SK-N-SH (cell line): ENCODE measurements around the gene SHC3. TPM values are rescaled to one million over a fixed set of nuclear protein-coding genes. Genes with fewer than 3 reads are reported as not detected.

Source experiments
- CTCF ChIA-PET: fragments of 300-600, 350-600 bp; formaldehyde crosslinking; extraction: SDS; loops from one replicate; lab custom pipeline; 2021; lab: Yijun Ruan, JAX
- POLR2A ChIA-PET: fragments of 350-600 bp; sonication (Branson Sonifier 250); formaldehyde crosslinking; extraction: SDS; loops from one replicate; lab custom pipeline; 2020; ENCODE audit warnings: antibody characterized with exemption, inconsistent platforms; lab: Yijun Ruan, JAX
- DNase-seq: peaks from one replicate; pipeline ENCODE4 v3.0.0; 2012
- H2AFZ ChIP-seq: fragments of 200-600 bp; sonication (generic); 2 replicates; pipeline ENCODE4 v1.8.1; 2016; ENCODE audit warnings: antibody characterized with exemption, mild to moderate bottlenecking, low read depth
- H3F3A ChIP-seq: fragments of 200-600 bp; sonication (generic); replicated peaks from 2 replicates; pipeline ENCODE3; 2016; ENCODE audit warnings: antibody characterized with exemption, mild to moderate bottlenecking; ENCODE audit not compliant: insufficient read depth
- H3K27ac ChIP-seq, 2 experiments: fragments of 200-500 bp in 1 of 2; fragments of 200-600 bp in 1 of 2; sonication (Bioruptor generic) in 1 of 2; sonication (generic), shearing (Covaris generic) in 1 of 2; 2 replicates each; pipeline versions ENCODE4 v1.5.1 to v1.6.1; 2014 to 2016; ENCODE audit warnings: low read depth in 2 of 2, inconsistent platforms in 1 of 2, low read length in 1 of 2, mild to moderate bottlenecking in 1 of 2, mixed read lengths in 1 of 2
- H3K27me3 ChIP-seq: fragments of 200-600 bp; sonication (generic), shearing (Covaris generic); 2 replicates; pipeline ENCODE4 v1.6.1; 2016; ENCODE audit warnings: mixed run types; ENCODE audit not compliant: insufficient read depth
- H3K36me3 ChIP-seq, 2 experiments: fragments of 200-500 bp in 1 of 2; fragments of 200-600 bp in 1 of 2; sonication (Bioruptor generic) in 1 of 2; sonication (generic) in 1 of 2; replicated peaks in 1 of 2; 2 replicates each; pipeline versions ENCODE3 to v1.5.1; 2014 to 2016; ENCODE audit warnings: low read length in 1 of 2, mild to moderate bottlenecking in 1 of 2; ENCODE audit not compliant: insufficient read depth in 2 of 2, control insufficient read depth in 1 of 2
- H3K4me1 ChIP-seq, 2 experiments: fragments of 200-500 bp in 1 of 2; fragments of 200-600 bp in 1 of 2; sonication (Bioruptor generic) in 1 of 2; sonication (generic), shearing (Covaris generic) in 1 of 2; 2 replicates each; pipeline versions ENCODE4 v1.5.1 to v1.6.1; 2014 to 2016; ENCODE audit warnings: low read depth in 1 of 2, low read length in 1 of 2, mixed run types in 1 of 2; ENCODE audit not compliant: insufficient read depth in 2 of 2, control insufficient read depth in 1 of 2
- H3K4me2 ChIP-seq: fragments of 200-600 bp; sonication (generic), shearing (Covaris generic); 2 replicates; pipeline ENCODE4 v1.6.1; 2017; ENCODE audit warnings: mixed run types
- H3K4me3 ChIP-seq, 2 experiments: fragments of 200-500 bp in 1 of 2; fragments of 200-600 bp in 1 of 2; sonication (Bioruptor generic) in 1 of 2; sonication (generic), shearing (Covaris generic) in 1 of 2; 2 replicates each; pipeline versions ENCODE4 v1.5.1 to v1.8.1; 2014 to 2016; ENCODE audit warnings: low read depth in 2 of 2, inconsistent platforms in 1 of 2, low read length in 1 of 2, mild to moderate bottlenecking in 1 of 2, mixed read lengths in 1 of 2, moderate library complexity in 1 of 2
- H3K79me2 ChIP-seq: fragments of 200-600 bp; sonication (generic); 2 replicates; pipeline ENCODE4 v1.8.1; 2017; ENCODE audit warnings: mild to moderate bottlenecking; ENCODE audit not compliant: insufficient read depth
- H3K9ac ChIP-seq: fragments of 200-600 bp; sonication (generic); 2 replicates; pipeline ENCODE4 v1.6.1; 2017; ENCODE audit warnings: mixed run types
- H3K9me2 ChIP-seq: fragments of 200-600 bp; sonication (generic); 2 replicates; pipeline ENCODE4 v1.6.1; 2017; ENCODE audit warnings: mixed run types
- H3K9me3 ChIP-seq: fragments of 200-600 bp; sonication (generic); 2 replicates; pipeline ENCODE4 v1.6.1; 2017; ENCODE audit warnings: mixed run types, mild to moderate bottlenecking, moderate library complexity
- H4K20me1 ChIP-seq: fragments of 200-600 bp; sonication (generic); 2 replicates; pipeline ENCODE4 v1.6.1; 2017; ENCODE audit warnings: mild to moderate bottlenecking, mixed run types; ENCODE audit not compliant: insufficient read depth
- CHD2 ChIP-seq: fragments of 150-350 bp; IDR thresholded peaks from 2 replicates; pipeline ENCODE4 v1.6.1; 2018; ENCODE audit warnings: low read length; ENCODE audit not compliant: partially characterized antibody
- EP300 ChIP-seq, 2 experiments: IDR thresholded peaks; 2 replicates each; pipeline versions ENCODE4 v1.4.0 to v1.6.1; 2012; ENCODE audit warnings: borderline replicate concordance in 1 of 2, low read depth in 1 of 2, low read length in 1 of 2
- GATA2 ChIP-seq: sonication (generic); formaldehyde crosslinking; IDR thresholded peaks from 2 replicates; pipeline ENCODE4 v1.5.0; 2020; ENCODE audit warnings: mild to moderate bottlenecking, missing genetic modification reagents
- MXI1 ChIP-seq: IDR thresholded peaks from 2 replicates; pipeline ENCODE4 v1.6.1; 2012; ENCODE audit warnings: mild to moderate bottlenecking, low read depth, low read length, improper control_type of control experiment
- RAD21 ChIP-seq: IDR thresholded peaks from 2 replicates; pipeline ENCODE4 v1.6.1; 2012; ENCODE audit warnings: mild to moderate bottlenecking, low read length
- RCOR1 ChIP-seq: fragments of 150-350 bp; IDR thresholded peaks from 2 replicates; pipeline ENCODE4 v1.6.1; 2017; ENCODE audit warnings: antibody characterized with exemption, low read length
- RXRA ChIP-seq: IDR thresholded peaks from 2 replicates; pipeline ENCODE4 v1.4.0; 2012; ENCODE audit warnings: low read depth, mild to moderate bottlenecking, borderline replicate concordance
- SMC3 ChIP-seq: IDR thresholded peaks from 2 replicates; pipeline ENCODE4 v1.6.1; 2012; ENCODE audit warnings: low read depth, low read length, improper control_type of control experiment
- TCF12 ChIP-seq: IDR thresholded peaks from 2 replicates; pipeline ENCODE4 v1.4.0; 2012
- YY1 ChIP-seq: IDR thresholded peaks from 2 replicates; pipeline ENCODE4 v1.4.0; 2012; ENCODE audit warnings: low read depth, mild to moderate bottlenecking
- WGBS: methylation state at CpG from one replicate; pipeline ENCODE4 v1.1.6; 2017; ENCODE audit warnings: low lambda C conversion rate; 5-methylcytosine and 5-hydroxymethylcytosine counted together
- polyA plus RNA-seq, 3 experiments: library from polyadenylated mRNA; depleted of rRNA; stranded (reverse); fragments of >200 nt; gene quantifications; 2 replicates each; pipeline ENCODE4 v1.2.3, GENCODE V29; 2012
- TF ChIP-seq, protein P1 (sequence below): fragments of 150-350 bp; IDR thresholded peaks from 2 replicates; pipeline ENCODE4 v1.6.1; 2016; ENCODE audit warnings: mild to moderate bottlenecking, low read depth, low read length
- TF ChIP-seq, protein P2 (sequence below): fragments of 150-350 bp; IDR thresholded peaks from 2 replicates; pipeline ENCODE4 v1.6.1; 2017; ENCODE audit warnings: antibody characterized with exemption, low read length, low read depth, borderline replicate concordance
- TF ChIP-seq, protein P3 (sequence below): IDR thresholded peaks from 2 replicates; pipeline ENCODE4 v1.4.0; 2012; ENCODE audit warnings: low read depth

Gene SHC3
- polyA plus RNA-seq, 1 of the 3 experiments (the other 2 are of a cell fraction): 3.2 TPM

DNA sequence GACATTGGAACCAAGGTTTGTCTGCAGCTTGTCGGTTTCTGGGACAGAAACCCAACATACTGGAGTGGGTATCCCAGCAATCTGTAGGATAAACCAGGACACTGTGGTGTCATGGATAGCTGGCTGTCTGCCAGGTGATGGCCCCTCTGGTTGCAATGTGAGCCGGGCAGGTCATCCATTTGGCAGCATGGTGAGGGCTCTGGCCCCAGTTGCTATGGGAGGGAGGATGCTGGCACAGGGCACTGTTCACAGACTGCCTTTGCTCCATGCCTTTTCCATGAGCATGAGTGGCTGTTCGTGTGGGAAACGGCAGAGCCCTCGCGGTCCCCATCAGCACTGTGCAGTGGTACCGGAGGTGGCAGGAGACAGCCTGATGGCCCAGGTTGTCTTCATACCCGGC, 181.0 kb downstream of the SHC3 start:
- TF ChIP-seq EP300 (IDR thresholded peaks at IDR 0.05; ENCODE audit: borderline replicate concordance in 1 of 2, low read depth in 1 of 2, low read length in 1 of 2) (0 out of 4 replicates have a peak, but pooled peaks of 1 of the 2 experiments have one; percentile 5), MXI1 (peak; percentile 26; the same call in 1 of the 2 replicates), RCOR1 (no peak)
- TF ChIP-seq, all 33 proteins: peak for 2
- CTCF ChIA-PET: interaction anchor here (1.0 to 3.3 kb wide), 3 partner anchors 229 to 404 kb away, joined by 3 to 14 read pairs (median 4); no protein-coding TSS in a partner anchor
- H3K36me3 ChIP-seq: peaks cover 0 to 7% of the 10 kb centered on the region in 2 experiments

DNA sequence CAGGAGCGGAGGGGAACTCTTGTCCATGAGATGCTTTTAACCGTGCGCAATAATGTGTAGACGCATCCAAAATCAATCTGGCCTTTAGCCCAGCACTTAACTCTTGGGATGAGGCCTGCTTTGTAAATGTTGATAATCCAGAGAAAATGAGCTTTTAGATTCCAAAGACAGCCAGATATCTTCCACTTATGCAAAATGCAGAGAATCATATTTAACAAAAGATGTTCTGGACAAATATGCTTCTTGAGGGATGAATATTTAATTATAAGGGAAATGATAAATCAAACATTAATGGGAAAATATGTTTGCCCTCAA, 181.7 kb downstream of the SHC3 start:
- TF ChIP-seq, protein P1, sequence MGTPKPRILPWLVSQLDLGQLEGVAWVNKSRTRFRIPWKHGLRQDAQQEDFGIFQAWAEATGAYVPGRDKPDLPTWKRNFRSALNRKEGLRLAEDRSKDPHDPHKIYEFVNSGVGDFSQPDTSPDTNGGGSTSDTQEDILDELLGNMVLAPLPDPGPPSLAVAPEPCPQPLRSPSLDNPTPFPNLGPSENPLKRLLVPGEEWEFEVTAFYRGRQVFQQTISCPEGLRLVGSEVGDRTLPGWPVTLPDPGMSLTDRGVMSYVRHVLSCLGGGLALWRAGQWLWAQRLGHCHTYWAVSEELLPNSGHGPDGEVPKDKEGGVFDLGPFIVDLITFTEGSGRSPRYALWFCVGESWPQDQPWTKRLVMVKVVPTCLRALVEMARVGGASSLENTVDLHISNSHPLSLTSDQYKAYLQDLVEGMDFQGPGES: no peak
- TF ChIP-seq, protein P2, sequence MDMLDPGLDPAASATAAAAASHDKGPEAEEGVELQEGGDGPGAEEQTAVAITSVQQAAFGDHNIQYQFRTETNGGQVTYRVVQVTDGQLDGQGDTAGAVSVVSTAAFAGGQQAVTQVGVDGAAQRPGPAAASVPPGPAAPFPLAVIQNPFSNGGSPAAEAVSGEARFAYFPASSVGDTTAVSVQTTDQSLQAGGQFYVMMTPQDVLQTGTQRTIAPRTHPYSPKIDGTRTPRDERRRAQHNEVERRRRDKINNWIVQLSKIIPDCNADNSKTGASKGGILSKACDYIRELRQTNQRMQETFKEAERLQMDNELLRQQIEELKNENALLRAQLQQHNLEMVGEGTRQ: no peak
- TF ChIP-seq GATA2 (CRISPR knock-in tag) (no peak), YY1 (no peak), RAD21 (no peak), CHD2 (no peak), RCOR1 (no peak), RXRA (no peak), TCF12 (no peak), SMC3 (no peak)
- TF ChIP-seq, protein P3, sequence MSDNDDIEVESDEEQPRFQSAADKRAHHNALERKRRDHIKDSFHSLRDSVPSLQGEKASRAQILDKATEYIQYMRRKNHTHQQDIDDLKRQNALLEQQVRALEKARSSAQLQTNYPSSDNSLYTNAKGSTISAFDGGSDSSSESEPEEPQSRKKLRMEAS: no peak
- H3K4me1 ChIP-seq: peaks cover 46 to 77% of the 10 kb centered on the region in 2 experiments
- H3K9me2 ChIP-seq: no peaks in the 10 kb centered on the region
- H3K27ac ChIP-seq: peak overlapping the region in 1 of 2 experiments; percentile 28; a peak in 2 of 4 replicates
- no peaks in the 10 kb centered on the region for H3K27me3 ChIP-seq
- ChIA-PET POLR2A (no interaction called here), CTCF (interaction anchor here (1.0 to 3.3 kb wide), 3 partner anchors 228 to 403 kb away, joined by 3 to 14 read pairs (median 4); no protein-coding TSS in a partner anchor)
- peaks cover 15% of the 10 kb centered on the region for H3K79me2 ChIP-seq
- H3K9me3 ChIP-seq: no peaks in the 10 kb centered on the region
- H3K4me2 ChIP-seq: no peak overlapping the region
- no peak overlapping the region for H3K4me3 ChIP-seq
- 95% methylated on average over 4 of the region's 4 CpGs for WGBS
- H2AFZ ChIP-seq: no peak overlapping the region
- no peak overlapping the region for H3K9ac ChIP-seq
- peaks cover 3% of the 10 kb centered on the region for H3F3A ChIP-seq
- no peaks in the 10 kb centered on the region for H4K20me1 ChIP-seq
- H3K36me3 ChIP-seq: peaks cover 0 to 5% of the 10 kb centered on the region in 2 experiments
- DNase-seq: no peak

More for the DNA sequence above, 181.0 kb downstream of the SHC3 start:
- no peaks in the 10 kb centered on the region for H3K9me3 ChIP-seq
- H3K27me3 ChIP-seq: no peaks in the 10 kb centered on the region
- peak; percentile 71 for DNase-seq
- H3K9me2 ChIP-seq: no peaks in the 10 kb centered on the region
- H3K4me2 ChIP-seq: no peak overlapping the region
- peaks cover 3% of the 10 kb centered on the region for H3F3A ChIP-seq
- peak overlapping the region in 1 of 2 experiments; percentile 36; a peak in 1 of 4 replicates for H3K27ac ChIP-seq
- no peak overlapping the region for H2AFZ ChIP-seq
- H4K20me1 ChIP-seq: no peaks in the 10 kb centered on the region
- POLR2A ChIA-PET: no interaction called here
- H3K4me3 ChIP-seq: no peak overlapping the region
- peaks cover 7% of the 10 kb centered on the region for H3K79me2 ChIP-seq
- no peak overlapping the region for H3K9ac ChIP-seq
- WGBS: 93% methylated on average over 2 of the region's 8 CpGs
- H3K4me1 ChIP-seq: peaks cover 41 to 73% of the 10 kb centered on the region in 2 experiments
